Measurements from ENCODE around the gene S100A12. TPM values are rescaled to one million over a fixed set of nuclear protein-coding genes. Genes with fewer than 3 reads are reported as not detected.

Gene S100A12
- total RNA-seq, 6 experiments from 2014 or later = not detected

DNA sequence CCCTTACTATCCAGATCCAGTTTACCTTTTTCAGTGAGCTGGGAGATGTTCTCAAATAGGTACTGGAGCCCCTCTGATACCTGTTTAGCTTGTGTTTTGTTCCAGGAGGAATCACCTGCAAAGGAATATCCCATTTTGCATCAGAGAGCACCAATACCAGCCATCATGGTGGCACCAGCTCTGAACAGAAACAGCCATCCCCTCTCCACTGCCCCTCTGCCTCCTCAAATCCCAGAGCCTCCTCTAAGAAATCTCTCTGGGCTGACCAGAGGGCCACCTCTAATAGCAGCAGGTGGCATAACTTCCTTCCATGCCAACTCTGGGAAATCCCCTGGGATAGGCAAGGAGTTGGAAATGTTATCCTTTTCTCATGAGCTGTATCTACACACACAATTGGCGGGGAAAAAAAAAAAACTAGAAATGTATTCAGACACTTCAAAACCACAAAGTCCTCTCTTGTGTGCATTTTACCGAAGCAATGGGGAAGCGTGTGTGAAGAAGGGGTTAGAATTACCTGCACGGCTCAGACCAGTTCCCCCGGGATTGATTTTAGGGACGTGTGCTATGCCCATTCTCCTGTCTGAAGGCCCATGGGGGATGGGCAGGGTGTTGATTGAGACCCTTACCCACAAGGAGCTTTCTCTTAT is 29.2 kb downstream of the S100A12 start:
- TF ChIP-seq, protein P1, sequence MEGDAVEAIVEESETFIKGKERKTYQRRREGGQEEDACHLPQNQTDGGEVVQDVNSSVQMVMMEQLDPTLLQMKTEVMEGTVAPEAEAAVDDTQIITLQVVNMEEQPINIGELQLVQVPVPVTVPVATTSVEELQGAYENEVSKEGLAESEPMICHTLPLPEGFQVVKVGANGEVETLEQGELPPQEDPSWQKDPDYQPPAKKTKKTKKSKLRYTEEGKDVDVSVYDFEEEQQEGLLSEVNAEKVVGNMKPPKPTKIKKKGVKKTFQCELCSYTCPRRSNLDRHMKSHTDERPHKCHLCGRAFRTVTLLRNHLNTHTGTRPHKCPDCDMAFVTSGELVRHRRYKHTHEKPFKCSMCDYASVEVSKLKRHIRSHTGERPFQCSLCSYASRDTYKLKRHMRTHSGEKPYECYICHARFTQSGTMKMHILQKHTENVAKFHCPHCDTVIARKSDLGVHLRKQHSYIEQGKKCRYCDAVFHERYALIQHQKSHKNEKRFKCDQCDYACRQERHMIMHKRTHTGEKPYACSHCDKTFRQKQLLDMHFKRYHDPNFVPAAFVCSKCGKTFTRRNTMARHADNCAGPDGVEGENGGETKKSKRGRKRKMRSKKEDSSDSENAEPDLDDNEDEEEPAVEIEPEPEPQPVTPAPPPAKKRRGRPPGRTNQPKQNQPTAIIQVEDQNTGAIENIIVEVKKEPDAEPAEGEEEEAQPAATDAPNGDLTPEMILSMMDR (IDR thresholded peaks at IDR 0.05) = no peak
- Mint-ChIP-seq H3K4me3 (no peak overlapping the region), H3K4me1 (ENCODE audit: low read depth) (no peaks in the 10 kb centered on the region), H3K36me3 (ENCODE audit: low read depth) (no peaks in the 10 kb centered on the region), H3K27ac (no peak overlapping the region), H3K9me3 (no peaks in the 10 kb centered on the region), H3K27me3 (ENCODE audit: insufficient read depth) (peaks cover 31% of the 10 kb centered on the region)
- DNase-seq = no peak

DNA sequence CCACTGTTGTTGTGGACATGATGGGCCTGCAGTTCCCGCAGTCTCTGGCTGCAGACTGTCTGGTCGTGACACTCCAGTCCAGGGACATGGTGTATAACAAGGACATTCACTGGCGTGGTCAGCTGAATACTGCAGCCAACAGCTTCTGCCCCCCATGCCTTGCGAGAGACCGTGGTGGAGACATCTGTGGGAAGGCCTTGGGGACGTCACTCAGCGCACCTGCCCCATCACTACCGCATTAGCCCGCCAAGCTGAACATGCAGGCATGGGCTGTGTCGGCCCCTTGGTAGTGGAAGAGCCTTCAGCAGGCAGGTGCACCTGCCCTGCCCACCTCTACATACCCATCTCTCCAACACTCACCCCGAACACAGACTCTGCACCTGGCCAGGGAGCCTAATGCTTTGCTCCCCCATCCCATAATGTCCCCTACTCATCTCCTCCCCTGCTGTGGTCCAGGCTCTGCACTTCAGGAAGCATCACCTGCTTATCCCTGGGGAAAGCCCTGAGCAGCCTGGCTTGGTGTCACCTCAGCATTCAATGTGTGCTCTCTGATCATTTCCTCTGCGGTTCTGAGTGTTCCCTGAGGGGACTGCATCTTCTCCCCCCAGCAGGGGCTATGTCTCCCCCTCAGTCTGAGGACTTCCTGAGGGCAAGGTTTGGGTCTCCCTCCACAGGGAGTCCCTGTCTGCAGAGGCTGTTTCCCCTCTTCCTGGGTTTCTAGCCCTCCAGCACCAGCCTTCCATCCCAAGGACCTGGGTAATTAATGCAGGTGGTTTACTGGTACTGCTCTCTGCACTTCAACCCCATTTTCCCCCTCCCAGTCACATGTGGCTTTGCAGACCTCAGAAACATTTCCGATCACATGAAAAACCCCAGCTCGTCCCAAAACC is 30.0 kb downstream of the S100A12 start:
- TF ChIP-seq, protein P1 (IDR thresholded peaks at IDR 0.05) = no peak
- peaks cover 27% of the 10 kb centered on the region for H3K27me3 Mint-ChIP-seq (ENCODE audit: insufficient read depth)
- DNase-seq = no peak
- H3K4me3 Mint-ChIP-seq = no peak overlapping the region
- no peaks in the 10 kb centered on the region for H3K4me1 Mint-ChIP-seq (ENCODE audit: low read depth)
- no peaks in the 10 kb centered on the region for H3K9me3 Mint-ChIP-seq
- H3K36me3 Mint-ChIP-seq (ENCODE audit: low read depth) = no peaks in the 10 kb centered on the region
- no peak overlapping the region for H3K27ac Mint-ChIP-seq

DNA sequence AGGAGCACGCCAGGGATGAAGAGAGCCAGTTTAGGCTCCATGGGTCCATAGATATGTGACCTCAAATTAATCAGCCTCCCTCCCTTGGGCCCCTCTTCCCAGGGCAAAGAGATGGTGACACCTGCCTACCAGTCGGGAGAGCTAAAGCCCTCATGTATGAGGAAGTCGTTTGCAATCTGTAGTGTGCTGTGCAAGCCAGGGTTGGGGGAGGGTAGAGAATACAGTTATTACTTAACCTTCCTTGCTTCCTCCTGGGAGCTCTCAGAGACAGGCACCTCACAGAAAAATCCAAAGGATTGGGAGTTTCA is 30.7 kb downstream of the S100A12 start:
- Mint-ChIP-seq H3K27me3 (ENCODE audit: insufficient read depth) (peaks cover 22% of the 10 kb centered on the region), H3K36me3 (ENCODE audit: low read depth) (no peaks in the 10 kb centered on the region), H3K4me3 (no peak overlapping the region), H3K27ac (no peak overlapping the region), H3K9me3 (no peaks in the 10 kb centered on the region), H3K4me1 (ENCODE audit: low read depth) (no peaks in the 10 kb centered on the region)
- TF ChIP-seq, protein P1 (IDR thresholded peaks at IDR 0.05) = no peak
- DNase-seq = no peak

DNA sequence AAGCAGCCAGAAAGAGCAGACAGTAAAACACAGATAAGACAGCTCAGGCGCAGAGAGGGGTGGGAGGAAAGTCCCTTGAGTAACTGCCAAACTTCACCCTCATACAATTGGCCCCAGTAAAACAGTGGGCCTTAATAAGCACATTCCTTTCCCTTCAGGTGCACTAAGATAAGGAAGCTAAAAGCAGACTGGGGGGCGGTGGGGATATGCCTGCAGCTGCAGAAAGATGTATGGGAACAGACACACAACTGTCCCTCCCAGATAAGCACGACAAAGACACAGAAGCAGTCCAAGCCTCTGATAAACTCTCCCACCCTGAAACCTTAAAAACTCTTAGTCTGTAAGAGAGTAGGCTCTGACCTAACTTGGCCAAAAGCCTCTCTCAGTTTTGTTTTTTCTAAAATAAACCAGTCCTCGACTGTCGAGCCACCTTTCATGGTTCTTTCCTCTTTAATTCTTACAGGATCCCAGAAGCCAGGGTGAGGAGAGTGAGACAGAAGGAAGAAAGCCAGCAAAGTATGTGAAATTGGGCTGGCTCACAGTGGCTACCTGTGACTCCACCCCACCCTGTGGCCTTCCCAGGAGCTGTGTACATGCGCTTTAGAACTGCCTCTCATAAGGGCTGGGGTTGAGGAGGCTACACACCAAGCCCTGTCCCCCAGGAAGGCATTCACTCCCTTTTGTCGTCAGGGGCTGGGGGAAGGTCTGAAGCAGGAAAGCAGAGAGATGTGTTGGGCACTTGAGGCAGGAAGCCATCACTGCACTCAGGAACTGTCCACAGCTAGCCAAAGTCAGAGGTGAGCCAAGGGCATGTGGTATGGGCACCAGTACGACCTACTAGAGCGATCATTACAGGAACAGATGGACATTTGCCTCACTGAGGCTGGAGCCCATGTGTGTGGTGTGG is 31.4 kb downstream of the S100A12 start:
- Mint-ChIP-seq H3K4me3 (no peak overlapping the region), H3K36me3 (ENCODE audit: low read depth) (no peaks in the 10 kb centered on the region), H3K4me1 (ENCODE audit: low read depth) (no peaks in the 10 kb centered on the region), H3K9me3 (no peaks in the 10 kb centered on the region), H3K27me3 (ENCODE audit: insufficient read depth) (peaks cover 16% of the 10 kb centered on the region), H3K27ac (no peak overlapping the region)
- DNase-seq = no peak
- TF ChIP-seq, protein P1 (IDR thresholded peaks at IDR 0.05) = no peak

DNA sequence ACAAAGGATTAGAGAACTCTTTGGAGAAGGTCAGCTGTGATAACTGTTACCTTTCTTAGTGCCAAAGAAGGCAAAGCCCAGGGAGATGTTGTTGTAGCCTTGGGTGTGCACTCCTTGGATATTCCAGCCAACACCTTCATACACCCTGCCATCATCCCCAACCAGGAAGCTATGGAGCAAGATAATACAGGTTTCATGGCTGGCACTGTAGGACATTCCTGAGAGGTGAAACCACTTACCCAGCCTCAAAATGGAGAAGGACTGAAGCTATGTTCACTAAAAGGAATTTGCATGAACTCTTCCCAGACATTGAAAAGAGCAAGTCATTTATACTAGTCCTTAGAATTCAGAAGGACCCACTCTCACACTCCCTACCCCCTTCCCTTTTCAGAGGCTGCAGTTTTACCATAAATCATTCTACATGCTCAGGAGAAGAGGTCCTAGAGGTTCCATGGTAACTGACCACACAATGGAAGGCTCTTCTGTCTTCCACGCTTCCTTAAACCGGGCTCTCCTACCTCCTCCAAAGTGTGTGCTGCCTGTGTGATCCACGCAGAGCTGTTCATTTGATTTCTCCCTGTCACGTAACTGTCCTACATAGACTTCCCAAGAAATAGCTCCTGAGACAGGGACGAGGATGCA is 32.3 kb downstream of the S100A12 start:
- Mint-ChIP-seq H3K27ac (no peak overlapping the region), H3K27me3 (ENCODE audit: insufficient read depth) (peaks cover 17% of the 10 kb centered on the region)
- no peak for DNase-seq

More for the DNA sequence above, 32.3 kb downstream of the S100A12 start:
- Mint-ChIP-seq H3K36me3 (ENCODE audit: low read depth) (no peaks in the 10 kb centered on the region), H3K4me1 (ENCODE audit: low read depth) (no peaks in the 10 kb centered on the region), H3K4me3 (no peak overlapping the region), H3K9me3 (no peaks in the 10 kb centered on the region)
- TF ChIP-seq, protein P1 (IDR thresholded peaks at IDR 0.05) = no peak
